NCI-H146 treated with DMSO at 0.1 percent for 48 hours (cell line): Measurements from ENCODE around the gene OMG.
"Not testable (repeated sequence)": the region's sequence is repeated elsewhere in the genome, so short reads cannot be mapped to it uniquely, and the experiment has no call there.

Source experiments
- DNase-seq: peaks from one replicate; lab custom pipeline; 2025; ENCODE audit not compliant: unreplicated experiment; lab: John Stamatoyannopoulos, UW

Gene OMG

GRCh38 chr17:31266042-31266441 lies 31.0 kb downstream of the OMG start:
- DNase-seq, result no peak

DNA sequence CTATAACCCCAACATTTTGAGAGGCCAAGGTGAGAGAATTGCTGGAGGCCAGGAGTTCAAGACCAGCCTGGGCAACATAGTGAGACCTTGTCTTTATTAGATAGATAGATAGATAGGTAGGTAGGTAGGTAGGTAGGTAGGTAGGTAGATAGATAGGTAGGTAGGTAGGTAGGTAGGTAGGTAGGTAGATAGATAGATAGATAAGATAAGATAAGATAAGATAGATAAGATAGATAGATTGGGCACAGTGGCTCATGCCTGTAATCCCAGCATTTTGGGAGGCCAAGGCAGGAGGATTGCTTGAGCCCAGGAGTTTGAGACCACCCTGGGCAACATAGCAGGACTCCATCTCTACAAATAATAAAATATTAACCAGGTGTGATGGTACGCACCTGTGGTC lies 34.1 kb downstream of the OMG start:
- DNase-seq, result not testable (repeated sequence)

- DNase-seq, result no peak
Observed at GRCh38 chr17:31261601-31262000, 35.4 kb downstream of the OMG start.

DNA sequence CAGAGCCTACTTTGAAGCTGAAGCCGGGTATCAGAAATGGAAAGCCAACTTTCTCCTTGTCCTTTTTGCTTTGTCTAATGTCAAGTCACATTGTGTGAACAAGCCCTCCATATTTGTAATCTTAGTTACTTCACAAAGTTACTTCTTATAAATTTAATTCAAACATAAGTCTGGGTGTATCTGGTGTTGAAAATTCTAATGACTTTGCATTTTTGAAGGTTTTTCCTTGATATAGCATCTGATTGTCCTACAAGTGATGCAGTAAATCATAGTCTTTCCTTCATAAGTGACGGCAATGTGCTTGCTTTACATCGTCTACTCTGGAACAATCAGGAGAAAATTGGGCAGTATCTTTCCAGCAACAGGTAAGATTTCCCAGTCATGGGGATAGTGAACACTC lies 36.9 kb downstream of the OMG start:
- no peak for DNase-seq

- DNase-seq, result no peak
Observed at GRCh38 chr17:31256936-31257335, 40.1 kb downstream of the OMG start.

- no peak for DNase-seq
Observed at GRCh38 chr17:31254654-31255053, 42.4 kb downstream of the OMG start.

- no peak for DNase-seq
Observed at GRCh38 chr17:31252741-31253140, 44.3 kb downstream of the OMG start.

DNA sequence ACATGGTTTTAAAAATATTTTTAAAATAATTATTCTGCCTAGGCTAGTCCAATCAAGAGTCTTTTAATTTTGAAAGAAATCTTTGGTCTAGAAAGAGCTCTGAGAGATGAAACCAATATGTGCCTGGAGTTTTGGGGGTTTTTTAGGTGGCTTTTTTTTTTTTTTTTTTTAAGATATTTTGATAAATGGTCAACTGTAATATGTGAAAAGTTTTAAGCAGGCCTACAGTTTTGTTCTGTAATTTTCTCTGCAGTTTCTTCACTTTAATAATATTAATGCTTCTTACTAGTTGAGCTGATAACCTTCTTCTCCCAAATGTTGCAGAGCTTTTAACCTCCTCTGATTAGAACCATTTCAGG lies 45.1 kb downstream of the OMG start:
- no peak for DNase-seq

GRCh38 chr17:31251105-31251969 lies 45.7 kb downstream of the OMG start:
- DNase-seq, result no peak

GRCh38 chr17:31250229-31250628 lies 46.8 kb downstream of the OMG start:
- DNase-seq, result no peak

DNA sequence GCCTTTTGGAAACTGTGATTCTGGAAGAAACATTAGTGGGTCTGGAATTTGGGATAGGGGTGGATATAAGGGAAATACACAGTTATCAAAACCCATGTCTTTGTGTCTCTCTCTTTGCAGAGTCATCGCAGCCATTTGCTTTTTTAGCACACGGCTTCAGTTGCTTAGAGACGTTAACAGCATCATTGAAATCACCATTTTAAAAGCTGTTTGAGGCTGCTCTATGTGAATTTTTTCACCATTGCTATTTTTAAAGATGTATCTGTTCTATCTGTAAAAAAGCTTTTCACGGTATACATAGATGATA lies 47.3 kb downstream of the OMG start:
- DNase-seq, result no peak

DNA sequence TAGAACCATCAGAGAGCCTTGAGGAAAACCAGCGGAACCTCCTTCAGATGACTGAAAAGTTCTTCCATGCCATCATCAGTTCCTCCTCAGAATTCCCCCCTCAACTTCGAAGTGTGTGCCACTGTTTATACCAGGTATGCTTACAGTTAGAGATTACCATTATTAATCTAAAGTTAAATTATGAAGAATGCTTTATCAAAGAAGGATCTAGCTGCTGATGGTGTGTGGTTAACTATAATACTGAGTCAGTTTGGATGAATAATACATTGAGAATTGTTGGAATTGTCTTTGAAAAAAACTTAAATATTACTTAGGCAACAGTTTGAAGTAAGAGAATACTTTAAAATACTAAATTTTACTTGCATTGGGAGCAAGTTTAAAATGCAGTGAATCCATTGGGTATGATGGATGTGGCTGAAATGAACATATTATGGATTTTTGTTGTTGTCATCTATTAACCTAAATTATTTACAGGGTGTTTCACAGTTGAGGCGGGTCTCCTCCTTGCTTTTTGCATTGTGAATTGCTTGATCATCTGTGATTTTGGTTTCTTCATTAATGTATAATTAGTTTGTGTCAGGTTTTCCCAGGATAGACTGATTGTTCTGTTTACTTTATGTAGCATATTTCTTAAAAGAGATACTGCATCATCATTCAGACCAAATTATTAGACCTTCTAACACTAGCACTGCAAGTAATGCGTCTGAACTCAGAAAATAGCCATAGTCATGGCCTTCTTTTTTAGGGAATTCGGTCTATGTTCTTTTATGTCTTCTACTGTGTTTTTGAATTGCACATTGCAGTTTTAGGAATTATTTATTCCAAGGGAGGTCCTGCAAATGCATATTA lies 47.8 kb downstream of the OMG start:
- no peak for DNase-seq
